ENCODE results near the gene KITLG.

DNA sequence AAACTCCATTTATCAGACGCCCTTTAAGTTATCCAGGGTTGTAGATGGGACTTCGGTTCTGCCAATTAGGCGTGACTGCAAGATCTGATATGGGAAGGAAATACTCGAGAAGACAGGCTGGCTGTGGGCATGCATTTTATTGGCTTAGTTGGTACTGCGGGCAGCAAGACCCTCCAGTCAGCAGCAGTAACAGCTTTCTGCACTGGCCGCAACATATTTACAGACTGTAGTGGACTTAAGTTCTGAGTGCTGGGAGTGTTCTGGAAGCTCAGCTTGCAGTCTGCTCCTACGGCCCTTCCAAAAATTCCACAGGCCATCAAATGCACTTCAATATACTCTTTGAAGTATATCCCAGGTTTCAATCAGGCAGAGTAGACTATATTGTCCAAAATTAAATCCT lies 21.1 kb downstream of the KITLG start:
- TF ChIP-seq, protein P1, sequence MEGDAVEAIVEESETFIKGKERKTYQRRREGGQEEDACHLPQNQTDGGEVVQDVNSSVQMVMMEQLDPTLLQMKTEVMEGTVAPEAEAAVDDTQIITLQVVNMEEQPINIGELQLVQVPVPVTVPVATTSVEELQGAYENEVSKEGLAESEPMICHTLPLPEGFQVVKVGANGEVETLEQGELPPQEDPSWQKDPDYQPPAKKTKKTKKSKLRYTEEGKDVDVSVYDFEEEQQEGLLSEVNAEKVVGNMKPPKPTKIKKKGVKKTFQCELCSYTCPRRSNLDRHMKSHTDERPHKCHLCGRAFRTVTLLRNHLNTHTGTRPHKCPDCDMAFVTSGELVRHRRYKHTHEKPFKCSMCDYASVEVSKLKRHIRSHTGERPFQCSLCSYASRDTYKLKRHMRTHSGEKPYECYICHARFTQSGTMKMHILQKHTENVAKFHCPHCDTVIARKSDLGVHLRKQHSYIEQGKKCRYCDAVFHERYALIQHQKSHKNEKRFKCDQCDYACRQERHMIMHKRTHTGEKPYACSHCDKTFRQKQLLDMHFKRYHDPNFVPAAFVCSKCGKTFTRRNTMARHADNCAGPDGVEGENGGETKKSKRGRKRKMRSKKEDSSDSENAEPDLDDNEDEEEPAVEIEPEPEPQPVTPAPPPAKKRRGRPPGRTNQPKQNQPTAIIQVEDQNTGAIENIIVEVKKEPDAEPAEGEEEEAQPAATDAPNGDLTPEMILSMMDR (IDR thresholded peaks at IDR 0.05) = no peak
- no peak for TF ChIP-seq EP300 (IDR thresholded peaks at IDR 0.05)
